Transverse colon (tissue), 4 donors: ENCODE measurements around the gene CD244. TPM values are rescaled to one million over a fixed set of nuclear protein-coding genes. Genes with fewer than 3 reads are reported as not detected.
"Not testable (repeated sequence)": the region's sequence is repeated elsewhere in the genome, so short reads cannot be mapped to it uniquely, and the experiment has no call there.

Experiments
- DNase-seq: peaks from one replicate; pipeline ENCODE4 v3.0.0-alpha.2; 2019
- H3K27ac ChIP-seq, 4 donors: fragments of 200-600 bp; sonication (generic); 2 replicates each; pipeline ENCODE4 v1.5.1; 2016 to 2018; ENCODE audit warnings: inconsistent platforms in 4 of 4
- H3K27me3 ChIP-seq: fragments of 200-600 bp; sonication (generic); 2 replicates; pipeline ENCODE4 v1.5.1; 2017; ENCODE audit warnings: inconsistent platforms
- H3K36me3 ChIP-seq, 4 donors: fragments of 200-600 bp; sonication (generic); 2 replicates each; pipeline ENCODE4 v1.5.1; 2017 to 2019; ENCODE audit warnings: inconsistent platforms in 4 of 4
- H3K4me1 ChIP-seq, 4 donors: fragments of 200-600 bp; sonication (generic); 2 replicates each; pipeline ENCODE4 v1.5.1; 2017 to 2020; ENCODE audit warnings: inconsistent platforms in 4 of 4
- H3K4me3 ChIP-seq, 4 donors: fragments of 200-600 bp; sonication (generic); 1 replicate in 1 of 4; 2 replicates in 3 of 4; pipeline versions ENCODE4 v1.5.1 to v1.6.1; 2017 to 2019; ENCODE audit warnings: inconsistent platforms in 4 of 4
- H3K9me3 ChIP-seq, 2 donors: fragments of 200-600 bp; sonication (generic); 2 replicates each; pipeline ENCODE4 v1.5.1; 2017 to 2019; ENCODE audit warnings: inconsistent platforms in 2 of 2
- CTCF ChIP-seq, 5 experiments: fragments of 200-600 bp in 3 of 5; fragments of 450-650 bp in 2 of 5; sonication (generic) in 3 of 5; IDR thresholded peaks; 1 replicate in 2 of 5; 2 replicates in 3 of 5; pipeline ENCODE4 v1.5.1; 2016 to 2017; ENCODE audit warnings: antibody characterized with exemption in 5 of 5, inconsistent platforms in 3 of 5, mild to moderate bottlenecking in 2 of 5, moderate library complexity in 1 of 5
- EP300 ChIP-seq: sonication (generic); formaldehyde crosslinking; IDR thresholded peaks from one replicate; pipeline ENCODE4 v1.6.1; 2017; ENCODE audit warnings: antibody characterized with exemption, low read depth
- POLR2A ChIP-seq: fragments of 450-650 bp; IDR thresholded peaks from one replicate; pipeline ENCODE4 v1.6.1; 2016; ENCODE audit warnings: antibody characterized with exemption, mild to moderate bottlenecking, moderate library complexity
- POLR2AphosphoS5 ChIP-seq, 3 donors: sonication (generic); formaldehyde crosslinking; IDR thresholded peaks; one replicate each; pipeline ENCODE4 v1.6.1; 2016; ENCODE audit warnings: antibody characterized with exemption in 3 of 3
- WGBS, 2 donors: methylation state at CpG; one replicate each; pipeline ENCODE4 v1.1.5; 2018; ENCODE audit warnings: low coverage in 1 of 2; 5-methylcytosine and 5-hydroxymethylcytosine counted together
- in situ Hi-C, 4 donors: fragments of 200-750 bp; cut with MboI; loops; one replicate each; pipeline versions ENCODE4 v1.15.0 to v1.15.1; 2017; ENCODE audit warnings: low sequenced_read_pairs in 3 of 4, low pct_ligation_motif_present in 1 of 4, low pct_unique_long_range_greater_than_20kb in 1 of 4
- intact Hi-C: fragments of 100-400 bp; cut with DNase I; formaldehyde crosslinking; loops from one replicate; pipeline ENCODE4 v1.15.1; 2023; ENCODE audit warnings: low total_unique reads
- total RNA-seq, 4 donors: library from RNA; depleted of rRNA; stranded (reverse); fragments of >200 nt; gene quantifications; one replicate each; pipeline ENCODE4 v1.1.0, GENCODE V29; 2016

The CD244 gene
- total RNA-seq, 4 donors from 2014 or later, result 0.48 to 0.55 TPM; not detected in 2

DNA sequence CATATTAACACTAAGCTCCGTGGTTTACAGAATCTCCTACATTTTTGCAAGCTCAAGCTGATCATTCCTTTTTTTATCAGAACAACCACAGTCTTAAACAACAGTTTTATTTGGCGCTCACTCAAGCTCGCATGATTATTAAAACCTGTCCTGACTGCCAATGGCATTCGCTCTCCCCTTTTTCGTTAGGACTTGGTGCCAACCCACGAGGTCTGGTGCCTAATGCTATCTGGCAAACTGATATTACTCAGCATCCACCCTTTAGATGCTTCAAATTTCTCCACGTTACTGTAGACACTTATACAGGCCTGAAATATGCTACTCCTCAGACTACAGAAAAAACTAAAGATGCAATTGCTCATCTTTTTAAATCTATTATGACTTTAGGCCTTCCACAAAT, 45.3 kb upstream of the CD244 start:
- Histone ChIP-seq H3K9me3 (no peaks in the 10 kb centered on the region), H3K4me3 (no peak overlapping the region), H3K27ac (no peak overlapping the region), H3K4me1 (no peaks in the 10 kb centered on the region), H3K36me3 (no peaks in the 10 kb centered on the region), H3K27me3 (no peaks in the 10 kb centered on the region)
- intact Hi-C loops (no loop called here), in situ Hi-C loops (no loop called here)
- DNase-seq, result no peak
- TF ChIP-seq EP300 (no peak), POLR2A (no peak), POLR2AphosphoS5 (IDR thresholded peaks at IDR 0.05) (no peak), CTCF (IDR thresholded peaks at IDR 0.05) (no peak)
- WGBS, 2 donors, result 65 to 82% methylated on average over 6 to 7 of the region's 7 CpGs

DNA sequence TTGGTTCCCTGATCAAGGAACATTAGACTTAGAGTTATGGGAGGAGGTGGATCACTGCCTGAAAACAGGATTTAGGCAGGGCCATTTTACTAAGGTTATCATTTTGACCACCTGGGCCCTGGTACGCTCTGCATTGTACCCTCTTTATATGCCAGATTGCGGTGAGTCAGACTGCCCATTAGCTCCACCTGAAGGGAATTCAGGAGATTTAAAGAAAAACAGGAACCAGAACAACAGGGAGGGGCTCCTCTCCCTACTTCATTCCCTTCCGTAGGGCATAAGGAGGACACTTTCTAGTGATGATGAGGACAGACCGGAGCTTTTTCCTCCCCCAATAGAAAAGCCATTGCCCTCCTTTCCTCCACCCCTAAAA, 42.9 kb upstream of the CD244 start:
- Histone ChIP-seq H3K36me3 (no peaks in the 10 kb centered on the region), H3K9me3 (no peaks in the 10 kb centered on the region), H3K4me1 (no peaks in the 10 kb centered on the region), H3K27me3 (peaks cover 3% of the 10 kb centered on the region), H3K27ac (no peak overlapping the region), H3K4me3 (no peak overlapping the region)
- 64 to 86% methylated on average over 2 to 4 of the region's 4 CpGs for WGBS, 2 donors
- TF ChIP-seq CTCF (IDR thresholded peaks at IDR 0.05), result no peak
- no peak for TF ChIP-seq POLR2A
- no peak for TF ChIP-seq EP300
- no peak for TF ChIP-seq POLR2AphosphoS5 (IDR thresholded peaks at IDR 0.05)
- in situ Hi-C loops (no loop called here), intact Hi-C loops (no loop called here)
- no peak for DNase-seq

DNA sequence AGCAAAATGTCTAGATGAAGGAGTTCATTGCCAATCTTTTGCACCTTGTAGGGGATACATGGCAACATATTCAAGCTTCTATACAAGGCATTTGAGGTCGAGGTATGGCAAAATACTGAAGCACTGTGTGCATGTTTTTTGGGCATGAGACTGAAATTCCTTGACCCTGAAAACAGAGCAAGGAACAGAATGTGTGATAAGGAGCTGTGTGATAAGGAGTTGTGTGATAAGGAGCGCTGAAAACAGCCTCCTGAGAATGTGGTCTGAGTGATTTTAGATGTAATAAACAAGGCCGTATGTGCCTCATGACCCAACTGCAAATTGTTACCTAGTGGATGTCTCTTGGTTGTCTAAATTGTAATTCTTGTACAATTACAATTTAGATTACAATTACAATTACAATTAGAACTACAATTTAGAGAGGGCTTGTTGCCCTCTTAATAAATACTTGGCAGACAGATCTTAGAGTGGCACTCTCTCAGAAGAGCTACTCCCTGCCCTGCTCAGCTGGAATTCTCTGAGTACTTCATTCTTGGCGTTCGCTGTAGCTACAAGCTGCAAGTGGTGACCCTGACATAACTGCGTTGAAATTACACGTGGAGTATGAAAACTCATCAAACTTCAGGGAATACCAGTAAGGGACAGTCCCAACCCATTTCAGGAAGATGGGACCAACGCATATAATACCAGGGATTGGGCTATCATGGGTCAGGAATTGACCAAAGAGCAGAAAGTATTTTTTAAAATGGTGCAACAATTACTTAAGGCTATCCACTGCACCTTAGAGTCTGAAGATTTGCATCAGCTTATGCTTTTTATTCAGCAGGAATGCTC, 42.3 kb upstream of the CD244 start:
- TF ChIP-seq POLR2AphosphoS5 (IDR thresholded peaks at IDR 0.05), result no peak
- TF ChIP-seq EP300, result no peak
- TF ChIP-seq POLR2A, result no peak
- TF ChIP-seq CTCF (IDR thresholded peaks at IDR 0.05), result no peak
- WGBS, 2 donors, result 64 to 81% methylated on average over 4 to 8 of the region's 8 CpGs
- intact Hi-C loops, result no loop called here
- no peaks in the 10 kb centered on the region for H3K4me1 ChIP-seq
- no peaks in the 10 kb centered on the region for H3K9me3 ChIP-seq
- in situ Hi-C loops, result no loop called here
- H3K27me3 ChIP-seq, result peaks cover 3% of the 10 kb centered on the region
- no peak overlapping the region for H3K27ac ChIP-seq
- H3K4me3 ChIP-seq, result no peak overlapping the region
- DNase-seq, result no peak
- H3K36me3 ChIP-seq, result no peaks in the 10 kb centered on the region

GRCh38 chr1:160902251-160902650, 39.6 kb upstream of the CD244 start:
- H3K4me1 ChIP-seq, H3K27ac ChIP-seq, in situ Hi-C loops, intact Hi-C loops, H3K27me3 ChIP-seq, H3K36me3 ChIP-seq, H3K9me3 ChIP-seq, DNase-seq, H3K4me3 ChIP-seq: not testable (repeated sequence)
- 72% methylated on average over 1 of the region's 1 CpG; no CpG with 5 or more reads in 1 of the 2 donors for WGBS, 2 donors

- Histone ChIP-seq H3K36me3 (no peaks in the 10 kb centered on the region), H3K4me3 (no peak overlapping the region), H3K9me3 (no peaks in the 10 kb centered on the region), H3K27ac (no peak overlapping the region), H3K4me1 (no peaks in the 10 kb centered on the region), H3K27me3 (peaks cover 3% of the 10 kb centered on the region)
- TF ChIP-seq EP300, result no peak
- TF ChIP-seq CTCF (IDR thresholded peaks at IDR 0.05), result no peak
- TF ChIP-seq POLR2AphosphoS5 (IDR thresholded peaks at IDR 0.05), result no peak
- TF ChIP-seq POLR2A, result no peak
- in situ Hi-C loops, result no loop called here
- DNase-seq, result no peak
- 64% methylated on average over 2 of the region's 2 CpGs; no CpG with 5 or more reads in 1 of the 2 donors for WGBS, 2 donors
- intact Hi-C loops, result no loop called here
These were observed 39.1 kb upstream of the CD244 start for GRCh38 chr1:160901768-160902167.

DNA sequence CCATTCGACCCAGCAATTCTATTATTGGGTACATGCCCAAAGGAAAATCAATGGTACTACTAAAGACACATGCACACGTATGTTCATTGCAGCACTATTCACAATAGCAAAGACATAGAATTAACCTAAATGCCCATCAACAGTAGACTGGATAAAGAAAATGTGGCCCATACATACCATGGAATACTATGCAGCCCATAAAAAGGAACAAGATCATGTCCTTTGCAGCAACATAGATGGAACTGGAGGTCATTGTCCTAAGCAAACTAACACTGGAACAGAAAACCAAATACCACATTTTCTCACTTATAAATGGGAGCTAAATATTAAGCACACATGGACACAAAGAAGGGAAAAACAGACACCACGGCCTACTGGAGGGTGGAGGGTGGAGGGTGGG, 38.0 kb upstream of the CD244 start:
- H3K9me3 ChIP-seq, intact Hi-C loops, H3K27me3 ChIP-seq, H3K27ac ChIP-seq, H3K36me3 ChIP-seq, in situ Hi-C loops, H3K4me1 ChIP-seq, H3K4me3 ChIP-seq, DNase-seq: not testable (repeated sequence)
- WGBS, 2 donors, result 65 to 66% methylated on average over 3 of the region's 3 CpGs
